ENCODE data around the gene RABGAP1L. TPM values are rescaled to one million over a fixed set of nuclear protein-coding genes. Genes with fewer than 3 reads are reported as not detected.

Gene RABGAP1L
- total RNA-seq, 1 donor from 2014 or later = 46.0 TPM

DNA sequence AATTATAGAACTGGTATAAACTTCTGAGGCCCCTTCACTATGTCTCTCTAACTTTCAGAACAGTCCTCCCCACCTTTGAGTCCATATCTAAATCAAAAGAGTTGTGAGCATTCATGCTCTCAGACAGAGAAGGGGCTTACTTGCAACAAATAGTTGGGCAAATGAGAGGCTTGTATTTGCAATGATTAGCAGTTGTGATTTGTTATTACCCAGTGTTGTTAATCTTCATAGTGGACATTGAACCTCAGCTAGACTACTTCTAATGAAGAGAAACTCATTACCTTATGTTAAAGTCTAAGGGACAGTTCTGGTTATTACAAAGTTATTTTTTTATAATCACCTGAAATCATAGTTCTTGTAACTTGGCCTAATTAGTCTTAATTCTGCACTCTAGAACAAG is 114.5 kb downstream of the RABGAP1L start:
- Histone ChIP-seq H3K4me3 (no peak overlapping the region), H3K79me2 (ENCODE audit: low read depth) (no peaks in the 10 kb centered on the region), H3K9ac (no peak overlapping the region), H4K20me1 (ENCODE audit: low read depth) (no peaks in the 10 kb centered on the region), H3K36me3 (no peaks in the 10 kb centered on the region), H3K27ac (no peak overlapping the region), H3K27me3 (no peaks in the 10 kb centered on the region), H3K4me1 (no peaks in the 10 kb centered on the region), H3F3A (ENCODE audit: low read depth) (no peaks in the 10 kb centered on the region), H3K9me3 (ENCODE audit: low read depth) (no peaks in the 10 kb centered on the region), H3K4me2 (no peak overlapping the region), H2AFZ (replicated peaks) (no peak overlapping the region)
- Mint-ChIP-seq H3K27me3 (ENCODE audit: insufficient read depth, low read depth) (no peaks in the 10 kb centered on the region), H3K4me3 (no peak overlapping the region), H3K4me1 (no peaks in the 10 kb centered on the region), H3K9me3 (no peaks in the 10 kb centered on the region), H3K27ac (no peak overlapping the region), H3K36me3 (no peaks in the 10 kb centered on the region)
- DNase-seq (ENCODE audit: low spot score) = no peak
- TF ChIP-seq, protein P1, sequence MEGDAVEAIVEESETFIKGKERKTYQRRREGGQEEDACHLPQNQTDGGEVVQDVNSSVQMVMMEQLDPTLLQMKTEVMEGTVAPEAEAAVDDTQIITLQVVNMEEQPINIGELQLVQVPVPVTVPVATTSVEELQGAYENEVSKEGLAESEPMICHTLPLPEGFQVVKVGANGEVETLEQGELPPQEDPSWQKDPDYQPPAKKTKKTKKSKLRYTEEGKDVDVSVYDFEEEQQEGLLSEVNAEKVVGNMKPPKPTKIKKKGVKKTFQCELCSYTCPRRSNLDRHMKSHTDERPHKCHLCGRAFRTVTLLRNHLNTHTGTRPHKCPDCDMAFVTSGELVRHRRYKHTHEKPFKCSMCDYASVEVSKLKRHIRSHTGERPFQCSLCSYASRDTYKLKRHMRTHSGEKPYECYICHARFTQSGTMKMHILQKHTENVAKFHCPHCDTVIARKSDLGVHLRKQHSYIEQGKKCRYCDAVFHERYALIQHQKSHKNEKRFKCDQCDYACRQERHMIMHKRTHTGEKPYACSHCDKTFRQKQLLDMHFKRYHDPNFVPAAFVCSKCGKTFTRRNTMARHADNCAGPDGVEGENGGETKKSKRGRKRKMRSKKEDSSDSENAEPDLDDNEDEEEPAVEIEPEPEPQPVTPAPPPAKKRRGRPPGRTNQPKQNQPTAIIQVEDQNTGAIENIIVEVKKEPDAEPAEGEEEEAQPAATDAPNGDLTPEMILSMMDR (IDR thresholded peaks at IDR 0.05) = no peak
- TF ChIP-seq EZH2 (IDR thresholded peaks at IDR 0.05) (no peak), EZH2phosphoT487 (IDR thresholded peaks at IDR 0.05) (no peak)

- Histone ChIP-seq H3K4me2 (no peak overlapping the region), H2AFZ (replicated peaks) (no peak overlapping the region), H3K79me2 (ENCODE audit: low read depth) (no peaks in the 10 kb centered on the region), H3K9ac (no peak overlapping the region), H3K27me3 (no peaks in the 10 kb centered on the region), H3K4me3 (no peak overlapping the region), H3K4me1 (no peaks in the 10 kb centered on the region), H3K36me3 (no peaks in the 10 kb centered on the region), H3F3A (ENCODE audit: low read depth) (no peaks in the 10 kb centered on the region), H4K20me1 (ENCODE audit: low read depth) (no peaks in the 10 kb centered on the region), H3K27ac (no peak overlapping the region), H3K9me3 (ENCODE audit: low read depth) (no peaks in the 10 kb centered on the region)
- Mint-ChIP-seq H3K4me1 (no peaks in the 10 kb centered on the region), H3K9me3 (no peaks in the 10 kb centered on the region), H3K27me3 (ENCODE audit: insufficient read depth, low read depth) (no peaks in the 10 kb centered on the region), H3K36me3 (no peaks in the 10 kb centered on the region), H3K27ac (no peak overlapping the region), H3K4me3 (no peak overlapping the region)
- TF ChIP-seq EZH2phosphoT487 (IDR thresholded peaks at IDR 0.05) (no peak), EZH2 (IDR thresholded peaks at IDR 0.05) (no peak)
- TF ChIP-seq, protein P1 (IDR thresholded peaks at IDR 0.05) = no peak
- DNase-seq (ENCODE audit: low spot score) = no peak
Measured at GRCh38 chr1:174274452-174274851, 115.1 kb downstream of the RABGAP1L start.

- no peak overlapping the region for H3K4me3 Mint-ChIP-seq
- Histone ChIP-seq H3K79me2 (ENCODE audit: low read depth) (no peaks in the 10 kb centered on the region), H3K27ac (no peak overlapping the region), H3K27me3 (no peaks in the 10 kb centered on the region), H3K9ac (no peak overlapping the region), H3K4me3 (no peak overlapping the region), H4K20me1 (ENCODE audit: low read depth) (no peaks in the 10 kb centered on the region), H3K4me2 (no peak overlapping the region), H3K4me1 (no peaks in the 10 kb centered on the region), H2AFZ (replicated peaks) (no peak overlapping the region), H3F3A (ENCODE audit: low read depth) (no peaks in the 10 kb centered on the region), H3K36me3 (no peaks in the 10 kb centered on the region), H3K9me3 (ENCODE audit: low read depth) (no peaks in the 10 kb centered on the region)
- no peaks in the 10 kb centered on the region for H3K27me3 Mint-ChIP-seq (ENCODE audit: insufficient read depth, low read depth)
- no peaks in the 10 kb centered on the region for H3K4me1 Mint-ChIP-seq
- H3K27ac Mint-ChIP-seq = no peak overlapping the region
- H3K9me3 Mint-ChIP-seq = no peaks in the 10 kb centered on the region
- TF ChIP-seq, protein P1 (IDR thresholded peaks at IDR 0.05) = no peak
- TF ChIP-seq EZH2phosphoT487 (IDR thresholded peaks at IDR 0.05) (no peak), EZH2 (IDR thresholded peaks at IDR 0.05) (no peak)
- no peak for DNase-seq (ENCODE audit: low spot score)
- no peaks in the 10 kb centered on the region for H3K36me3 Mint-ChIP-seq
Measured at GRCh38 chr1:174274884-174275283, 115.6 kb downstream of the RABGAP1L start.
